Posterior cingulate gyrus (tissue), 11 donors: Measurements from ENCODE around the gene CUL5.
"Not testable (repeated sequence)": the region's sequence is repeated elsewhere in the genome, so short reads cannot be mapped to it uniquely, and the experiment has no call there.

Experiments
- DNase-seq, 10 donors: peaks; one replicate each; pipeline versions ENCODE4 v3.0.0 to v3.0.0-alpha.2; 2020 to 2021; ENCODE audit warnings: mixed read lengths in 3 of 10
- intact Hi-C: fragments of 100-400 bp; cut with DNase I; formaldehyde crosslinking; loops from one replicate; pipeline ENCODE4 v1.15.1; 2023

CUL5 gene

DNA sequence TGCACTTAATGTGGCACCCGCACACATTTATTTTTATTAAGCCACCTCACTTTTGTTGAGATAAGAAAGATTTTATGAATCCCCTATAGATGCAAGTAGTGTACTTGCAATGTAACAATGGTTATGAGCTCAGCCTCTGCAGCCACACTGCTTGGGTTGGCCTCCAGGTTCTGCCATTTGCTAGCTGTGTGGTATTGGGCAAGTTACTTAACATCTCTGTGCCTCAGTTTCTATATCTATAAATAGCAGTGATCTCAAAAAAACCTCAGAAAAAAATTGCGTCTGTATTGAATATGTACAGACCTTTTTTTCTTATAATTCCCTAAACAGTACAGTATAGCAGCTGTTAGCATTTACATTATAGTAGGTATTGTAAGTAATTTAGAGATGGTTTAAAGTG, 10.0 kb downstream of the CUL5 start:
- intact Hi-C loops: no loop called here
- DNase-seq: no peak

DNA sequence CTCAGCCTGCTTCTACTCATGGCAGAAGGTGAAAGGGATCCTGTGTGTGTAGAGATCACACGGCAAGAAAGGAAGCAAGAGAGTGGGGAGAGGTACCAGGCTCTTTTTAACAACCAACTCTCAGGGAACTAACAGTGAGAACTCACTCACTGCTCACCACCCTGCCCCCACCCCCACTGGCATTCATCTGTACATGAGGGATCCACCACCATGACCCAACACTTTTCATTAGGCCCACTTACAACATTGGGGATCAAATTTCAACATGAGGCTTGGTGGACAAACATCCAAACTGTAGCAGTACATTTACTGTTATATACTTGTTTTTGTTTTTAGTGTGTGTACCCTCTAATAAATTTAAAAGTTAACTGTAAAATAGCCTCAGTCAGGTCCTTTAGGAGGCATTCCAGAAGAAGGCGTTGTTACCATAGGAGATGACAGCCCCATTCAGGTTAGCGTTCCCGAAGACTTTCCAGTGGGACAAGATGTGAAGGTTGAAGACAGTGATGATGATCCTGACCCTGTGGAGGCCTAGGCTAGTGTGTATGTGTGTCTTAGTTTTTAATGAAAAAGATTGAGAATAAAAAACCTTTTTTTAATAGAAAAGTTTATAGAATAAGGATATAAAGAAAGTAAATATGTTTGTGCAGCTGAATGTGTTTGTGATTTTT, 11.3 kb downstream of the CUL5 start:
- intact Hi-C loops: no loop called here
- no peak for DNase-seq

DNA sequence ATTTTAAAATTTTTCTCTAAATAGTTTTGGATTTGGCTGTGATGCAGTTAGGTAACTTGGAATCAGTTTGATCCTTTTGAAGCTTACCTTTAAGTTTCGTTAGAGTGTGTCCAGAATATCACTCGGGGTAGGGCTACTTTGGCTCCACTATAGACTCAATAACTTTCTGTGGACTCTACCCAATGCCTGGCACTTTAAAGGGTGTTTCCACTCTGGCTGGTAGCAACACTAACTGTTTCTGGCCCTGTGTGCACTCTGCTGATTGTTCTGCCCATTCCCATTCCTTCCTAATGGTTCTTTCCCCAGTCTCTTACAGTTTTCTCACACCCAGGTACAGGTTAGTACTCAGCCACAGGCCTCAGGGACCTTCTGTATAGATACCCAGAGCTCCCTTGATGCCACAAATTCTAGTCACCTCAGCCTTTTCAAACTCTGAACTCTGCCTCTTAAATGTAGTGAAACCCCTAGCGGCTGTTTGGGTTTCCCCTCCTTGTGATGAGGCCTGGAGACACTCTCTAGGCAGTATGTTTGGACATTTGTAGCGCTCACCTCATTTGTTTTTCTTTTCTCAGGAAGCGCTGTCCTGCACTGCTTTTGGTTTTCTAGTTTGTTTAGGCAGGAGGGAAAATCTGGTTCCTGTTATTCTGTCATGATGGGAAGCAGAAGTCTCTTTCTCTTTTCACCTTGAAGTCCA, 16.8 kb downstream of the CUL5 start:
- intact Hi-C loops: no loop called here
- no peak for DNase-seq

GRCh38 chr11:108027057-108027456, 18.4 kb downstream of the CUL5 start:
- intact Hi-C loops: no loop called here

GRCh38 chr11:108028822-108029441, 20.2 kb downstream of the CUL5 start:
- DNase-seq, intact Hi-C loops: not testable (repeated sequence)

More at GRCh38 chr11:108027057-108027456, 18.4 kb downstream of the CUL5 start:
- DNase-seq: no peak

- DNase-seq, intact Hi-C loops: not testable (repeated sequence)
These were observed 22.9 kb downstream of the CUL5 start for GRCh38 chr11:108031604-108032003.

DNA sequence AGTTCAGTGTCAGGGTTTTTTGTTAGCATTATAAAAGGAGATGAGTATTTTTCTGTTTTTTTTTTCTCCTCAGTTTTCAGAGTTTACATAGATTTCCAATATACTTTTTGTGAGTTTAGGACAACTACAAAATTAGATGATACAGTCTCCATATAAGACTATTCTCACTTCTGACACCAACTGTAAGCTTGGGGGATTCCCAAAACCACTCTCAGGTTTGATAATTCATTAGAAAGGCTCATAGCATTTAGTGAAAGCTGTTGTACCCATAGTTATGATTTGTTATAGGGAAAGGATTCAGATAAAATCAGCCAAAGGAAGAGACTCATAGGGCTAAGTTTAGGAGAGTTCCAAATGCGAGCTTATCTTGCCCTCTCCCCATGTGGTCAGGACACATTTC, 24.1 kb downstream of the CUL5 start:
- DNase-seq: no peak
- intact Hi-C loops: no loop called here

- DNase-seq: no peak
- intact Hi-C loops: no loop called here
These were observed 25.3 kb downstream of the CUL5 start for GRCh38 chr11:108034034-108034433.

DNA sequence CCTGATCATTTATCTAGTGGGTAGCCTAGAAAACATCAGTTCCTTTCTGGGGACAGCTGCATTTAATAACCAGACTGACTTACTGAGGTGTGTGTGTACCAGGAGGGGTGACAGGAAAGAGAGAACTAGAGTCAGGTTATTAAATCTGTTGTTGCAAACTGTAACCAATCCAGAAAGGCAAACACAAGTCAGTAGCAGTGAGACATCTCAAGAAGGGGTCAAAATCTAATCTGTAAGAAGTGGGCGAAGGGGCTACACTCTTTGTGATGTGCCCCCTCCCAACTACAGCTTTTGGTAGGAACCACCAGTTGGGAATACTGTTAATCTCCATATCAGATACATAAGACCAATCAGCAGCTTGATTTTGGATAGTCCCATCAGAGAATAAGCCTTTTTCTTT, 26.3 kb downstream of the CUL5 start:
- DNase-seq: no peak
- intact Hi-C loops: no loop called here

DNA sequence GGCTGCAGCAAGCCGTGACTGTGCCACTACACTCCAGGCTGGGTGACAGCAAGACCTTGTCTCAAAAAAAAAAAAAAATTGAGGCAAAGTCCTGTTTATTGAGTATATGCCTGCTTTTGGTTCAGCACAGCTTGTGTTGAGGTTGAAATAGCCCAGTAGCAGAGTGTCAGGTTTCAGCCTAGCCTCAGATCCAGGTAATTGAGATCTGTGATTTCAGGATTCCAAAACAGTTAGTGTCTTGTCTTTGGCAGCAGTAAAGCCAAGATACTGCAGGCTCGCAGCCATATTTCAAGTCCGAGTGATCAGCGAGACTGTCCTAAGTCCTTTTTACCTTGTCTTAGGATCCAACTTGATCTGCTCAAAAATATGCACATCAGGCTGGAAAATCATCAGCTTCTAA, 27.0 kb downstream of the CUL5 start:
- DNase-seq: no peak
- intact Hi-C loops: no loop called here

DNA sequence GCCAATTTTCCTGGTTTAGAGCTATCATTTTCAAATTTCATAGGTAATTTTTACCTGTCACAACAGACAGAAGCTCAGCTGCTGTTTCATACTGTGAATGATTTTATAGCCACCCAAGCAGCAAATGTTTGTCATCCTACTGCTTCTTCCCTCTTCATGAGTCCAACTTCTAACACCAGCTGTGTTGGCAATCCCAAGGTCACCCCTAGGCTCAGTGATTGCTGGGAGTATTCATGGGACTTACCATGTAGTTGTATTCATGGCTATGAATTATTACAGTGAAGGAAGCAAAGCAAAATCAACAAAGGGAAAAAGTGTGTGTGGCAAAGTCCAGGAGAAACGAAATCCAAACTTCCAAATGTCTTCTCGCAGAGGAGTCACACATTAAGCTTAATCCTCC, 28.5 kb downstream of the CUL5 start:
- intact Hi-C loops: no loop called here
- DNase-seq: no peak

DNA sequence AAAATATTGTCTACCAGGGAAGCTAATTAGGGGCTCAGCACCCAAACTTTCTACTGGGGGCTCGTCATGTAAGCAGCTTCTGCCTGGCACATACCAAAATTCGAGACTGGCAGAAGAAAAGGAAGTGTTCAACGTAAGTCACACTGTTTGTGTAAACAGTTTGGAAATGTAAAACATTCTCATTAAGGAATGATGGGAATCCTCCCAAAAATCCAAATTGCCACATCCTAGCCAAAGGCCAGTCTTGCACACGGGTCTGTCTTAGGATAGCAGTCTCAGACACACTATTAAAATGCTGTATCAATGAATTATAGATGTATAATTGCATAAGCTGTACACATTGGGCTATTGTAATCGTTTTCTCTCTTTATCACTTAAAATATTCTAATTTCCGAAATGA, 28.9 kb downstream of the CUL5 start:
- intact Hi-C loops: no loop called here
- no peak for DNase-seq

- no peak for DNase-seq
- intact Hi-C loops: no loop called here
These were observed 39.6 kb downstream of the CUL5 start for GRCh38 chr11:108048269-108048668.

- DNase-seq: no peak
- intact Hi-C loops: no loop called here
These were observed 53.6 kb downstream of the CUL5 start for GRCh38 chr11:108062336-108062735.

DNA sequence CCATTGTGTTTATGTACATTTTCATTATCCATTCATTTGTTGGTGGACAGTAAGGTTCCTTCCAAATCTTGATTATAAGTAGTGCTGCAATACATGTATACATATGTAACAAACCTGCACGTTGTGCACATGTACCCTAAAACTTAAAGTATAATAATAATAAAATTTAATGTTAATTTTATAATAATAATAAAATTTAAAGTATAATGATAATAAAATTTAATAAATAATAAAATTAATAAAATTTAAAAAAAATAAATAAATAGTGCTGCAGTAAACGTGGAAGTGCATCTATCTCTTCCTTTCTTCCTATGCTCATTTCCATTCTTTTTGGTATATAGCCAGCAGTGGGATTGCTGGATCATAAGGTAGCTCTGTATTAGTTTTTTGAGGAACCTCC, 54.7 kb downstream of the CUL5 start:
- DNase-seq: no peak
- intact Hi-C loops: no loop called here

DNA sequence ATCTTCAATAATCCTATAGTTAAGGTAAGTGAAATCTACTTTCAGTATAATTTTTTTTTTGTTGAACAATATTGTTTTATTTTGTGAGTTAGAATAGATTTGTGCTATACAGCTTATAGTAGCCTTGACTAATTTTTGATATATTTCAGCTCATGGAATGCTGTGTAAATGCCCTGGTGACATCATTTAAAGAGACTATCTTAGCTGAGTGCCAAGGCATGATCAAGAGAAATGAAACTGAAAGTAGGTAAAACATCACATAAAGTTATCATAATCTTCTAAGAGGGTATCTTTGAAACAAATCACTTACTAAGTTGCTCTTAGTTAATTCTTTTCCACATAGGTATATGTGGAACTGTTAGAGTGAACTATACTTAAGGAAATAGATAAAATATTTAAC, 61.2 kb downstream of the CUL5 start:
- intact Hi-C loops: no loop called here
- DNase-seq: no peak

- intact Hi-C loops: no loop called here
- no peak for DNase-seq
These were observed 76.1 kb downstream of the CUL5 start for GRCh38 chr11:108084811-108085210.

GRCh38 chr11:108085672-108086071, 77.0 kb downstream of the CUL5 start:
- intact Hi-C loops: no loop called here
- DNase-seq: no peak

- no peak for DNase-seq
- intact Hi-C loops: no loop called here
These were observed 83.4 kb downstream of the CUL5 start for GRCh38 chr11:108092134-108092533.

- intact Hi-C loops: no loop called here
These were observed 84.6 kb downstream of the CUL5 start for GRCh38 chr11:108093128-108093904.

DNA sequence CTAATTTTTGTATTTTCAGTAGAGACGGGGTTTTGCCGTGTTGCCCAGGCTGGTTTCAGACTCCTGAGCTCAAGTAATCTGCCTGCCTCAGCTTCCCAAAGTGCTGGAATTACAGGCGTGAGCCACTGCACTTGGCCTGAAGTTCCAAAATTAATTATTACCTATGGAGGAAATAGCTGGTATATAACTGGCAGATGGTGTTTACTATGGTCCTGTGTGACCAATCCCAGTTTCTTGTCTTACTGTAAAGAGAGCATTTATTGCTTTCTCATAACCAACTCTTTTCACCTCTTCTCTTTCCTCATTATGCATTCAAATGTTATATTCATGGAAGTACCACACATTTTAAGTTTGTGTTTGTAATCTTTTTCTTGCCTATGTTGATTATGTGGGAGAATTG, 88.5 kb downstream of the CUL5 start:
- intact Hi-C loops: no loop called here

More at GRCh38 chr11:108093128-108093904, 84.6 kb downstream of the CUL5 start:
- no peak for DNase-seq

More for the DNA sequence above, 88.5 kb downstream of the CUL5 start:
- DNase-seq: no peak
